Measurements from ENCODE around the gene PARP14.

- TF ChIP-seq CTCF (IDR thresholded peaks at IDR 0.05) (no peak), POLR2AphosphoS5 (IDR thresholded peaks at IDR 0.05) (no peak), POLR2A (IDR thresholded peaks at IDR 0.05) (no peak)
Measured at GRCh38 chr3:122755491-122755890, 74.9 kb downstream of the PARP14 start.

All from transverse colon (tissue), 4 donors.